Gastroesophageal sphincter (tissue), 3 donors: ENCODE data around the gene ZNF74.

Experiments used
- CTCF ChIP-seq, 4 experiments: fragments of 200-600 bp in 2 of 4; fragments of 450-650 bp in 2 of 4; sonication (generic) in 1 of 4; IDR thresholded peaks; one replicate each; pipeline ENCODE4 v1.5.1; 2017 to 2019; ENCODE audit warnings: antibody characterized with exemption in 4 of 4, mild to moderate bottlenecking in 2 of 4, moderate library complexity in 2 of 4
- POLR2A ChIP-seq, 2 donors: fragments of 450-650 bp; IDR thresholded peaks; one replicate each; pipeline ENCODE4 v1.6.1; 2017; ENCODE audit warnings: antibody characterized with exemption in 2 of 2, mild to moderate bottlenecking in 2 of 2, moderate library complexity in 1 of 2
- POLR2AphosphoS5 ChIP-seq: sonication (generic); formaldehyde crosslinking; IDR thresholded peaks from one replicate; pipeline ENCODE4 v1.6.1; 2017; ENCODE audit warnings: antibody characterized with exemption

GRCh38 chr22:20434773-20435172, 40.8 kb downstream of the ZNF74 start:
- no peak for TF ChIP-seq POLR2A (IDR thresholded peaks at IDR 0.05)
- no peak for TF ChIP-seq CTCF (IDR thresholded peaks at IDR 0.05)
- TF ChIP-seq POLR2AphosphoS5: no peak
